ENCODE data around the gene CRAT. TPM values are rescaled to one million over a fixed set of nuclear protein-coding genes. Genes with fewer than 3 reads are reported as not detected.

CRAT gene
- polyA plus RNA-seq, 1 experiment = 61.2 TPM

- no peak overlapping the region for H3K4me3 ChIP-seq (ENCODE audit: low read depth, low read length)
- ChIA-PET POLR2A (no interaction called here), CTCF (no interaction called here)
- DNase-seq (ENCODE audit: low read depth) = no peak
- no peak for TF ChIP-seq CTCF (IDR thresholded peaks at IDR 0.05; ENCODE audit: insufficient read depth, low read depth, low read length)
- H3K27me3 ChIP-seq (ENCODE audit: control insufficient read depth, insufficient read depth, low read length) = no peaks in the 10 kb centered on the region
- H3K36me3 ChIP-seq (ENCODE audit: control insufficient read depth, insufficient read depth, low read length) = peaks cover 13% of the 10 kb centered on the region
Measured at GRCh38 chr9:129070696-129071525, 39.7 kb downstream of the CRAT start.

GRCh38 chr9:129069862-129070641 is 40.5 kb downstream of the CRAT start:
- no peak for DNase-seq (ENCODE audit: low read depth)

DNA sequence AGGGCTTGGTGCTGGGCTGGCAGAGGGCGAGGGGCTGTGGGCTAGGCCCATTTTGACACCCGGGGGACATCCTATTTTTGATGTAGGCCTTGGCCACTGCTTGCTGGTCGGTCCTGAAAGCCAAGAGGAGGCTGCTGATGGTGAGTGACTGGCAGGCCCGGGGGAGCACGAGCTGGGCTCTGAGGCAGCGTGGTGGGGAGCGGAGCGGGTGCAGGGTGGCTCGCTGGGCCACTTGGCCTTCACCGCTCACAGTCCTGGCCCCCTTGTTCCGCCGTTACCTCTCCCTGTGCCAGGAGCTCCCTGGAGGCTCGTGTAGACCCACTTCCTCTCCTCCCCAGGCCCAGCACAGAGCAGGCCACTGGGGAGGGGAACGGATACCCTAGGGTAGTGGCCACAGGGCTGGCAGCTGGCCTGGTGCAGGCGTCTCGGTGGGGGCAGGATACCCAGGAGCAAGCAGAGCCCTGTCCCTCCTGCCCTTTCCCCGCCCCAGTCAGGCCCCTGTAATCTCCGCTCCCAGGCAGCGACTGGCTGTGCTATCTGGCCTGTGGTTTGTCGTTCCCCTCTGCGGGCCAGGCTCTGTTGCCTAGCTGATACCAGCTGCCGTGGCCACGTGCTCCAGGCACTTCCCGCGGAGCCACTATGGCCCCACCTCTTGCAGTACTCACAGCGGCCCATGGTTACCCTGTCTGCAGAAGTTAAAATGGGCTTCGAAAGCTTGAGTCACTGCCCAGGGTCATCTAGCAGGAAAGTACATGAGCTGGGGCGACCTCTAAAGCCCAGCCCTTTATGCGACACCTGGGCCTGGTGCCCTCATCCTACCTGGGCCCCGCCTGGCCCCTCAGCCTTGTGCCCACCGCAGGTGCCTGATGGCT is 41.4 kb downstream of the CRAT start:
- POLR2A ChIA-PET = interaction anchor here (0.6 kb wide), 1 partner anchor 38 kb away, joined by 10 read pairs; no protein-coding TSS in a partner anchor
- Histone ChIP-seq H3K27me3 (ENCODE audit: control insufficient read depth, insufficient read depth, low read length) (no peaks in the 10 kb centered on the region), H3K36me3 (ENCODE audit: control insufficient read depth, insufficient read depth, low read length) (peaks cover 19% of the 10 kb centered on the region), H3K4me3 (ENCODE audit: low read depth, low read length) (no peak overlapping the region)
- DNase-seq (ENCODE audit: low read depth) = no peak
- CTCF ChIA-PET = no interaction called here
- TF ChIP-seq CTCF (IDR thresholded peaks at IDR 0.05; ENCODE audit: insufficient read depth, low read depth, low read length) = no peak

More at GRCh38 chr9:129069862-129070641, 40.5 kb downstream of the CRAT start:
- ChIA-PET CTCF (no interaction called here), POLR2A (interaction anchor here (0.6 kb wide), 1 partner anchor 39 kb away, joined by 10 read pairs; no protein-coding TSS in a partner anchor)
- H3K27me3 ChIP-seq (ENCODE audit: control insufficient read depth, insufficient read depth, low read length) = no peaks in the 10 kb centered on the region
- H3K36me3 ChIP-seq (ENCODE audit: control insufficient read depth, insufficient read depth, low read length) = peaks cover 17% of the 10 kb centered on the region
- TF ChIP-seq CTCF (IDR thresholded peaks at IDR 0.05; ENCODE audit: insufficient read depth, low read depth, low read length) = no peak
- H3K4me3 ChIP-seq (ENCODE audit: low read depth, low read length) = no peak overlapping the region

DNA sequence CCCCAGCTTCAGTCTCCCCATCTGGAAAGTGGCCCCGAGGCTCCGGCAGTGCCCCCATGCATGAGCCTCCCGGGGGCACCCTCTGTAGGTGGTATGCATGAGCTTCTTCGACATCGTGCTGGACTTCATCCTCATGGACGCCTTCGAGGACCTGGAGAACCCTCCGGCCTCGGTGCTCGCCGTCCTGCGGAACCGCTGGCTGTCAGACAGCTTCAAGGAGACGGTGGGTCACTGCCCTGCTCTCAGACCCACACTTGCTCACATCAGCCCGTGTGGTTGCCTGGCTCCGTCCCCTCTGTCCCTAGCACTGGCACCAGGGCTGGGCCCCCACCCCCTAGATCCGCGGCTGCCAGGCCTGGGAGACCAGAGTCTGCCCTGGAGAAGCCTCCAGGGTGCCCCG is 42.5 kb downstream of the CRAT start:
- H3K4me3 ChIP-seq (ENCODE audit: low read depth, low read length) = no peak overlapping the region
- DNase-seq (ENCODE audit: low read depth) = no peak
- ChIA-PET CTCF (interaction anchor here (0.5 kb wide), 1 partner anchor 17 kb away, joined by 3 read pairs; no protein-coding TSS in a partner anchor), POLR2A (no interaction called here)
- H3K27me3 ChIP-seq (ENCODE audit: control insufficient read depth, insufficient read depth, low read length) = no peaks in the 10 kb centered on the region
- peaks cover 21% of the 10 kb centered on the region for H3K36me3 ChIP-seq (ENCODE audit: control insufficient read depth, insufficient read depth, low read length)
- no peak for TF ChIP-seq CTCF (IDR thresholded peaks at IDR 0.05; ENCODE audit: insufficient read depth, low read depth, low read length)

All from BJ (cell line).